DOHH2 (cell line): ENCODE data around the gene CD19.

Experiments used
- CTCF ChIP-seq: fragments of 200-600 bp; sonication (generic); IDR thresholded peaks from one replicate; pipeline ENCODE4 v1.5.1; 2014; ENCODE audit warnings: antibody characterized with exemption, mild to moderate bottlenecking, low read depth, low read length; ENCODE audit not compliant: poor library complexity, severe bottlenecking
- EZH2phosphoT487 ChIP-seq: fragments of 200-600 bp; sonication (generic); IDR thresholded peaks from 2 replicates; pipeline ENCODE4 v1.6.1; 2017; ENCODE audit warnings: borderline replicate concordance, mild to moderate bottlenecking, antibody characterized with exemption, low read length, moderate library complexity, mixed read lengths

GRCh38 chr16:28967156-28967555 is 35.4 kb downstream of the CD19 start:
- TF ChIP-seq CTCF (no peak), EZH2phosphoT487 (no peak)
